ENCODE data around the gene FAM53B. TPM values are rescaled to one million over a fixed set of nuclear protein-coding genes. Genes with fewer than 3 reads are reported as not detected.
"Not testable (repeated sequence)": the region's sequence is repeated elsewhere in the genome, so short reads cannot be mapped to it uniquely, and the experiment has no call there.

The FAM53B gene
- total RNA-seq, 2 donors from 2014 or later, result 43.3 to 45.2 TPM

DNA sequence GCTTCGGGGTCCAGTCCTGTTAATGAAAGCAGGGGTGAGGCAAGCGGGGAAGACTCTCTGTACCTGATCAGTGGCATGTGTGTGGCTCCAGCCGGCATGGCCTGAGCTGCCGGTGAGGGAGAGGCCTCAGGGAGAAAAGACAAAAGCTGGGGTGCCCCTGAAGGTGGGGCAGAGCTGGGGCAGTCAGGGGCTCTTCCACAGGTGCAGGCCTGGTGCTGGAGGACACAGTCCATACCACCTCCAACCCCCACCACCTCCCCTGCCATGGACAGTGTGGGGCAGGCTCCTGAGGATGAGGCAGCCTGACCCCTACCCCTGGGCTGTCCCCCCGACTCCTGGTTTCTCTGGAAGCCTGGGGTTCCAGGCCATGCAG is 153.1 kb downstream of the FAM53B start:
- TF ChIP-seq, protein P1, sequence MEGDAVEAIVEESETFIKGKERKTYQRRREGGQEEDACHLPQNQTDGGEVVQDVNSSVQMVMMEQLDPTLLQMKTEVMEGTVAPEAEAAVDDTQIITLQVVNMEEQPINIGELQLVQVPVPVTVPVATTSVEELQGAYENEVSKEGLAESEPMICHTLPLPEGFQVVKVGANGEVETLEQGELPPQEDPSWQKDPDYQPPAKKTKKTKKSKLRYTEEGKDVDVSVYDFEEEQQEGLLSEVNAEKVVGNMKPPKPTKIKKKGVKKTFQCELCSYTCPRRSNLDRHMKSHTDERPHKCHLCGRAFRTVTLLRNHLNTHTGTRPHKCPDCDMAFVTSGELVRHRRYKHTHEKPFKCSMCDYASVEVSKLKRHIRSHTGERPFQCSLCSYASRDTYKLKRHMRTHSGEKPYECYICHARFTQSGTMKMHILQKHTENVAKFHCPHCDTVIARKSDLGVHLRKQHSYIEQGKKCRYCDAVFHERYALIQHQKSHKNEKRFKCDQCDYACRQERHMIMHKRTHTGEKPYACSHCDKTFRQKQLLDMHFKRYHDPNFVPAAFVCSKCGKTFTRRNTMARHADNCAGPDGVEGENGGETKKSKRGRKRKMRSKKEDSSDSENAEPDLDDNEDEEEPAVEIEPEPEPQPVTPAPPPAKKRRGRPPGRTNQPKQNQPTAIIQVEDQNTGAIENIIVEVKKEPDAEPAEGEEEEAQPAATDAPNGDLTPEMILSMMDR (IDR thresholded peaks at IDR 0.05), result no peak
- DNase-seq, result no peak
- H3K4me3 ChIP-seq, result no peak overlapping the region

DNA sequence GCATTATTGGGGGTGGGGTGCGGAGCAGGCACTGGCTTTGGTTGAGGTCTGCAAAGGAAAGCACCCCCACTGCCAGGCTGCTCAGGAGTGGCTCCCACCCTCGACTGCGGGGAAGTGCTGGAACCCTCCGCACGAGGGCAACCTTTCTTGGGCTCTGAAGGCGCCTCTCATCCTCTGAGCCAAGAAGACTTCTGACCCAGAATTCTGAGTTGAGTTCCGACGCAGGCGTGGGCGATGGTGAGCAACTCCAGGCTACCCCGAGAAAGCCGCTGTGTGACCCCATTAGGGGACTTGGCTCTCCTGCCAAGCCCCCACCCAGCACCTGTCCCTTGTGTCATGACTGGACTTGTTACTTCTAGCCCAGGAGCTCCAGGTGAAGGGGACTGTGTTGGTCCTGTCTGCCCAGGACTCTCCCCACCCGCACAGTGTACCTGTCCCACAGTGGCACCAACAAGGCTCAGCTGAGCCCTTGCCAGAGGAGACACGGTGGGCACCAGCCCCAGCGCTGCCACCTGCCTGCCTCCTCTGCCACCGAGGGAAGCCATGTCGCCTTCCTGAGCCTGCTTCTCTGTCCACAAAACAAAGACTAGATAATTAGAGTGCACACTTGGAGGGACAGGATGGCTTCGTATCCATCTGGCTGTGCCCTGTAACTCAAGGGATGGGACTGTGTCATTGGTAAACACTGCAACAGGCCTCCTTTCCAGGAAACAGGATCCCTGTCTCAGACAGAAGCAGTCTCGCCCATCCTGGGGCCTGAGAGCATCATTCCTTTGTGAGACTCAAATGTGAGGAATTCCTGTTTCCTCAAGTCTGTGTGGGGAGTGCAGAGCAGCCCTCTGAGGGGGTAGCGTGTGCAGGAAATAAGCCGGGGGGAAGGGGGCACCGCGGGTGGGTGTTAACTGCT is 153.7 kb downstream of the FAM53B start:
- Histone ChIP-seq H3K27me3 (no peaks in the 10 kb centered on the region), H3K4me3 (no peak overlapping the region), H3K4me1 (peaks cover 9% of the 10 kb centered on the region), H3K36me3 (no peaks in the 10 kb centered on the region), H3K9ac (ENCODE audit: low read depth in 2 of 2, low read length in 2 of 2) (no peak overlapping the region), H3K27ac (no peak overlapping the region), H3K9me3 (no peaks in the 10 kb centered on the region)
- no peak for DNase-seq
- intact Hi-C loops (cut with DNase I), result no loop called here
- TF ChIP-seq, protein P1 (IDR thresholded peaks at IDR 0.05), result no peak

More for the DNA sequence above, 153.1 kb downstream of the FAM53B start:
- intact Hi-C loops (cut with DNase I), result no loop called here
- Histone ChIP-seq H3K4me1 (peaks cover 9% of the 10 kb centered on the region), H3K27ac (no peak overlapping the region), H3K9ac (ENCODE audit: low read depth in 2 of 2, low read length in 2 of 2) (no peak overlapping the region), H3K36me3 (no peaks in the 10 kb centered on the region), H3K27me3 (no peaks in the 10 kb centered on the region), H3K9me3 (no peaks in the 10 kb centered on the region)

DNA sequence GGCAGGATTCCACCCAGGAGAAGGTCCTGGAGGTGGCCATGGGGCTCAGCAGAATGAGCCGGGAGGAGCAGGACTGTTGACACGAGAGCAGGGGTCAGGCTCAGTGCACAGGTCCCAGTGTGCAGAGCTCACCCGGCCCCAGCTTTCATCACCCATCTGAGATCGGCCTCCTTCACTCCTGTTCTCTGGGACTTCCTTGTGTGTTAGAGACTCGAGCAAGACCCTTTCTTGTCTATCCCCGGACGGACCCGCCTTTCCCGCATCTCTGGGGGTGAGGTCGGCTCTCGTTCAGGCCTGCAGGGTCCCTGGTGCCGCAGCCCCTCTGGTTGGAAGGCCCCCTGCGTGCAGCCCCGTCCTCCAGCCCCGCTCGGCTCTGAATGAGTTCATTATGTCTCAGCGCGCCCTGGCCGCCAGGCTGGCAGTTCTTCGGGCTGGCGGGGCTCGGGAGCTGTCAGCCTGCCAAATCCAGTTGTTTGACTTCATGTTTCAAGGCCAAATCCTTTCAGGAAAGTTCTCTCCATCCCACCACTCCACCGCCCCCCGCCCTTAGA is 154.6 kb downstream of the FAM53B start:
- Histone ChIP-seq H3K27ac (no peak overlapping the region), H3K4me1 (peaks cover 9% of the 10 kb centered on the region), H3K36me3 (no peaks in the 10 kb centered on the region), H3K4me3 (no peak overlapping the region), H3K27me3 (no peaks in the 10 kb centered on the region), H3K9ac (ENCODE audit: low read depth in 2 of 2, low read length in 2 of 2) (peak overlapping the region in 1 of 2 donors; percentile 6), H3K9me3 (no peaks in the 10 kb centered on the region)
- no peak for DNase-seq
- intact Hi-C loops (cut with DNase I), result no loop called here
- TF ChIP-seq, protein P1 (IDR thresholded peaks at IDR 0.05), result no peak

GRCh38 chr10:124588736-124589490 is 155.3 kb downstream of the FAM53B start:
- H3K9ac ChIP-seq (ENCODE audit: low read depth in 2 of 2, low read length in 2 of 2), result peak overlapping the region in 1 of 2 donors; percentile 6

DNA sequence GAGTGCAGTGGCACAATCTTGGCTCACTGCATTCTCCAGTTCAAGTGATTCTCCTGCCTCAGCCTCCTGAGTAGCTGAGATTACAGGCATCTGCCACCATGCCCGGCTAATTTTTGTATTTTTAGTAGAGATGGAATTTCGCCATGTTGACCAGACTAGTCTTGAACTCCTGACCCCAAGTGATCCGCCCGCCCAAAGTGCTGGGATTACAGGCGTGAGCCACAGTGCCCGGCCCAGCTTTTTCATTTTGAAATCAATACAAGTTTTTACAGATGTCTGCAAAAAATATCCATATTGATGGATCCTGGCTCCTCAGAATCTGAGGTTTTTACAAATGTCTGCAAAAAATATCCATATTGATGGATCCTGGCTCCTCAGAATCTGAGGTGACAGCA is 155.8 kb downstream of the FAM53B start:
- H3K9ac ChIP-seq (ENCODE audit: low read depth in 2 of 2, low read length in 2 of 2); DNase-seq; H3K4me3 ChIP-seq; intact Hi-C loops (cut with DNase I); H3K27ac ChIP-seq; H3K27me3 ChIP-seq; H3K4me1 ChIP-seq; H3K9me3 ChIP-seq; H3K36me3 ChIP-seq: not testable (repeated sequence)

More at GRCh38 chr10:124588736-124589490, 155.3 kb downstream of the FAM53B start:
- no peaks in the 10 kb centered on the region for H3K36me3 ChIP-seq
- H3K27me3 ChIP-seq, result no peaks in the 10 kb centered on the region
- intact Hi-C loops (cut with DNase I), result no loop called here
- H3K9me3 ChIP-seq, result no peaks in the 10 kb centered on the region
- peak; percentile 82 for DNase-seq
- H3K27ac ChIP-seq, result no peak overlapping the region
- H3K4me1 ChIP-seq, result peaks cover 9% of the 10 kb centered on the region
- TF ChIP-seq, protein P1 (IDR thresholded peaks at IDR 0.05), result no peak
- H3K4me3 ChIP-seq, result no peak overlapping the region

All from colonic mucosa (tissue), 4 donors.